ENCODE measurements around the gene RCOR1.
A peak's percentile ranks its signal among the peaks of the same experiment; 100 is the strongest.

The RCOR1 gene

GRCh38 chr14:102551995-102552705 is 40.3 kb upstream of the RCOR1 start:
- Mint-ChIP-seq H3K9me3 (no peaks in the 10 kb centered on the region), H3K27me3 (ENCODE audit: low read depth) (peaks cover 6% of the 10 kb centered on the region), H3K4me1 (peaks cover 18% of the 10 kb centered on the region), H3K4me3 (no peak overlapping the region), H3K36me3 (ENCODE audit: low read depth) (no peaks in the 10 kb centered on the region), H3K27ac (peak overlapping the region; percentile 4 to 60 (median 47))
- TF ChIP-seq CTCF (IDR thresholded peaks at IDR 0.05; ENCODE audit: unreplicated experiment in 3 of 3): no peak

GRCh38 chr14:102554821-102555819 is 37.3 kb upstream of the RCOR1 start:
- H3K9me3 Mint-ChIP-seq: no peaks in the 10 kb centered on the region
- H3K4me3 Mint-ChIP-seq: peak overlapping the region; percentile 72 to 79 (median 77)
- no peaks in the 10 kb centered on the region for H3K27me3 Mint-ChIP-seq (ENCODE audit: low read depth)
- no peak for TF ChIP-seq CTCF (IDR thresholded peaks at IDR 0.05; ENCODE audit: unreplicated experiment in 3 of 3)
- H3K36me3 Mint-ChIP-seq (ENCODE audit: low read depth): no peaks in the 10 kb centered on the region
- H3K27ac Mint-ChIP-seq: no peak overlapping the region
- H3K4me1 Mint-ChIP-seq: peaks cover 8% of the 10 kb centered on the region

GRCh38 chr14:102556098-102556677 is 36.3 kb upstream of the RCOR1 start:
- no peaks in the 10 kb centered on the region for H3K36me3 Mint-ChIP-seq (ENCODE audit: low read depth)
- H3K9me3 Mint-ChIP-seq: no peaks in the 10 kb centered on the region
- H3K4me3 Mint-ChIP-seq: peak overlapping the region in 1 of 3 experiments; percentile 36

GRCh38 chr14:102557434-102558226 is 34.8 kb upstream of the RCOR1 start:
- Mint-ChIP-seq H3K27ac (peak overlapping the region in 1 of 3 experiments; percentile 23), H3K27me3 (ENCODE audit: low read depth) (no peaks in the 10 kb centered on the region), H3K36me3 (ENCODE audit: low read depth) (no peaks in the 10 kb centered on the region), H3K9me3 (no peaks in the 10 kb centered on the region), H3K4me3 (no peak overlapping the region), H3K4me1 (no peaks in the 10 kb centered on the region)
- no peak for TF ChIP-seq CTCF (IDR thresholded peaks at IDR 0.05; ENCODE audit: unreplicated experiment in 3 of 3)

More at GRCh38 chr14:102556098-102556677, 36.3 kb upstream of the RCOR1 start:
- H3K27me3 Mint-ChIP-seq (ENCODE audit: low read depth): no peaks in the 10 kb centered on the region
- TF ChIP-seq CTCF (IDR thresholded peaks at IDR 0.05; ENCODE audit: unreplicated experiment in 3 of 3): no peak
- no peak overlapping the region for H3K27ac Mint-ChIP-seq
- no peaks in the 10 kb centered on the region for H3K4me1 Mint-ChIP-seq

GRCh38 chr14:102558556-102558955 is 33.9 kb upstream of the RCOR1 start:
- Mint-ChIP-seq H3K27ac (no peak overlapping the region), H3K36me3 (ENCODE audit: low read depth) (no peaks in the 10 kb centered on the region), H3K9me3 (no peaks in the 10 kb centered on the region), H3K4me1 (no peaks in the 10 kb centered on the region), H3K4me3 (no peak overlapping the region), H3K27me3 (ENCODE audit: low read depth) (no peaks in the 10 kb centered on the region)
- TF ChIP-seq CTCF (IDR thresholded peaks at IDR 0.05; ENCODE audit: unreplicated experiment in 3 of 3): no peak
